RPMI7951 (cell line): ENCODE measurements around the gene TCFL5. TPM values are rescaled to one million over a fixed set of nuclear protein-coding genes. Genes with fewer than 3 reads are reported as not detected.

Source experiments
- DNase-seq: peaks from one replicate; pipeline ENCODE4 v3.0.0-alpha.2; 2012; ENCODE audit warnings: low read depth
- total RNA-seq: library from RNA; depleted of rRNA; stranded (reverse); fragments of >200 nt; shearing (Covaris generic); gene quantifications from 2 replicates; pipeline ENCODE4 v1.2.3, GENCODE V29; 2014

Gene TCFL5
- total RNA-seq, 1 experiment from 2014 or later, result 13.7 TPM

DNA sequence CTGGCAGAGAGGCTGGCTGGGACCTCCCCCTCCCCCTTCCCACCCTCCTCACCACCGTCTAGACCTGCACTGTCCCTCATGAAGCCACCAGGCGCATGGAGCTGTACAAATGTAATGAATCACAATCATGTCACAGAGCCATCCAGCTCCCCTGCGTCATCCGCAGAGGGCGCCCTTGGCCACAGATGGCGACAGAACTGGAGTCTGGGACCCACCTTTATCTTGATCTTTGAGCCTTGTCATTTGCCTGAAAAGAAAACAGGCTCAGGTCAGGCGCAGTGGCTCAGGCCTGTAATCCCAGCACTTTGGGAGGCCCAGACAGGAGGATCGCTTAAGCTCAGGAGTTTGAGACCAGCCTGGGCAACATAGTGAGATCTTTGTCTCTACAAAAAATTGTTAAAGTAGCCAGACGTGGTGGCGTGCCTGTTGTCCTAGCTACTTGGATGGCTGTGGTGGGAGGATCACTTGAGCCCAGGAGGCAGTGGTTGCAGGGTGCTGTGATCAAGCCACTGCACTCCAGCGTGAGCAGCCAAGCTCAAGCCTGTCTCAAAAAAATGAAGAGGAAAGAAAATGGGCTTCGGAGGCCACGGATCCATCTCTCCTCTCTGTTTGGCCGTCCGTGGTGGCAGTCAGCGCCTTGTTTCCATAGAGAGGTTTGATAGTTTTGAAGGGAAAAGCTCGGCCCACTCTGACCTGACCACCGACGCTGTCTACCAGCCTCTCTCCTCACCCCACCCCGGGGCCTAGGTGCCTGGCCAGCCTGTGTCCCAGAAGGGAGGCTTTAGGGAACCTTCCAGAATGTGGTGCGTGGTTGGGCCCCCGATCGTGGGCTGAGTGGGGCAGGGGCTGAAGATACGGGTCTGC, 38.6 kb downstream of the TCFL5 start:
- DNase-seq, result peak; percentile 51

DNA sequence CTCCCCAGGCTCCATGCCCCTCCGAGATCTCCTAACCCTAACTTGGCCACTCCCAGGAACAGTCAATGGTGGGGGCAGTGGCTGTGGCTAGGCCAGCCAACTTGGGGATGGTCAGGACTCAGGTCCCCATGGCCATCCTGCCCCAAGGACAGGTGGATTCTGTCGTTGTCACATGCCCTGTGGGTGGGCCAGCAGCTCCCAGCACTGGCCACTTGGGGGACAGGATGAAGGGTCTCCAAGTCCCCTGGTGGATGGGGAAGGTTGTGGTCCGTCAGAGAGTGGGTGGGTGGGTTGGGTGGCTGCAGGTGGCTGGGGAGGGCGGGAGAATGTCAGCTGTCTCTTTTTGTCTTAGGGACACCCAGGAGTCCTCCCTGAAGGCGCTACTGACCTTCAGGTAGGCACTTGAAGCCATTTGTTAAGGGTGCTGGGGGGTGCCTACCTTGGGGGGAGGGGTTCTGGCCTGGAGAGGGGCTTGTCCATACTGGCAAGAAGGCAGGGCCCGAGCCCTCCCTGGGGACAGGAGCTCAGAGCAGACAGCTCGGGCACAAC, 39.3 kb downstream of the TCFL5 start:
- DNase-seq, result no peak

DNA sequence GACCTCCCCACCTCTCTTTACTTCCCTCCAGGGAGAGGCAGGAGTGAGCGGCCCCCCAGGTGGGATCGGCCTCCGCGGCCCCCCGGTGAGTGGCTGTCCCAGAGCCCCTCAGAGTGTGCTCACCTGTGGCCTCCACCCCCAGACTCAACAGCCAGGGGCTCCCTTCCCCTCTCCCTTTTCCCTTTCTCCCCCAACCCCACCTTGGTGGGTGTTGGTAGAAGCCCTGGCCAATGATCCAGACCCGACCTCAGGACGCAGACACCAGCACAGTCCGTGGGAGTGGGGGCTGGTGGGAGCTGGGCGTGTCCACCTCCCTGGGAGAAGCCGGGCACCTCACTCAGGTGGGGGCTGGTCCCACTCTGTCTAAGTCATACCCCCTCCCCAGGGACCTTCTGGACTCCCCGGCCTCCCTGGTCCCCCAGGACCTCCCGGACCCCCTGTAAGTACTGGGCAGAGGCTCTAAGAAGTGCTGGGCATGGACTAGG, 39.9 kb downstream of the TCFL5 start:
- DNase-seq, result no peak

DNA sequence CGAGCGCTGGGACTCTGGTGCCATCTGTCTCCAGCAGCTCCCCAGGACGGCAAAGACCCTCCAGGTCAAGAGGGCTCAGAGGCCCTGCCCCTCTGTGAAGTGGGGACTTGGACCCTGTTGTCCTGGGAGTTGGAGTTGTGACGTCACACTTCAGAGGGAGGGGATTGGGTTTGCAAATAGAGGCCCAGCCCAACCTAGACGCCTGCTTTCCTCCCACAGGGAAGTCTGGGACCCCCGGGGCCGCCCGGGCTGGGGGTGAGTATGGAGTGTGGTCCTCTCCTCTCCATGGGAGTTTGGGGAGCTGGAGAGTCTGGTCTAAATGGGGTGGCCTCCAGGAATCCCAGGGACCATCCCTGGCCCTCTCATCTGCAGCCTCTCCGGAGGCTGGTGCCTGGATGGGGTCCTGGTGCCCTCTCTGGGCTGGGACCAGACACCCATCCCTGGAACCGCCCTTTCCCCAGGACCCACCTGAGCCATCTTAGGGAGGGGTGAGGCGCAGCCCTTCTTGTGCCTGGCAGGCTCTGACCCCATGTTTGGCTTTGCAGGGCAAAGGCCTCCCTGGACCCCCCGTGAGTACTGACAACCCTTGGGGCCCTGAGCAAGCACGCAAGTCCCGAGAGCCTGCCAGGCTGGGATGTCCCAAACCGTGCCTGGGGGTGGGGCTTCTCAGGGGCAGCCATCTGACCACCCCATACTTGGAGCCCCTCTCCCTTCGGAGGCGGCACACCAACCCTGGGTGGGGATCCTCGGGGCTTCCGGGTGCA, 40.5 kb downstream of the TCFL5 start:
- DNase-seq, result no peak

DNA sequence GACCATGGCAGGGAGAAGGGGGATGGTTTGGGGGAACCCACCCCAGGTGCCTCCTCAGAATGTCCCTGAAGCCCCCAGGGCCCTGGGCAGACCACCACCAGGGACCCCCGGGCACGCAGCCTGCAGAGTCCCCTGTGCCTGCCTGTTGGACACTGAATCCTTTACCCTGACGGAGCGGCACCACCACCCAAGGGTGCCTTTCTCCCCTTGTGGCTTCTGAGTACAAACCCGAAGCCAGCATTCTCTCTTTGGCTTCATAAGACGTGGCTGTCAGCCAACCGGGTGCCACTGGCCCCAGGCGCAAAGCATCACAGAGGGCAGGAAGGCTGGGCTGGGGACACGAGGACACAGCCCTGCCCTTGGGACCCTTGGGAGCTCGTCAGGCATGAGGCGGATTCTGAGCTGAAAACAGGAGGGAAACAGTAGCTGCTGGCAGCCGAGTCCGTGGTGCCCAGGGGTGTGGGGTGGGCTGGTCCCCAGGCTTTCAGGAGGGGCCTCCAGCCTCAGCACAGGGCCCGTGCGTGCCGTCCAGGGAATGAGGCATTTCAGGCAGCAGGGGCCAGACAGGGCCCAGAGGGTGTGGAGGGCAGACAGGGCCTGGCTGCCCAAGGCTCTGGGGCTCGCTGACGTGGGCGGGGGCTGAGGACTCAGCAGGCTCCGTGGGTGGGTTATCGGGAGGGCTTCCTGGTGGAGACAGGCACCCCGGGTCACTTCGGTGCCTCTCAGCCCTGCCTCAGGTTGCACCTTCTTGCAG, 41.2 kb downstream of the TCFL5 start:
- DNase-seq, result no peak

DNA sequence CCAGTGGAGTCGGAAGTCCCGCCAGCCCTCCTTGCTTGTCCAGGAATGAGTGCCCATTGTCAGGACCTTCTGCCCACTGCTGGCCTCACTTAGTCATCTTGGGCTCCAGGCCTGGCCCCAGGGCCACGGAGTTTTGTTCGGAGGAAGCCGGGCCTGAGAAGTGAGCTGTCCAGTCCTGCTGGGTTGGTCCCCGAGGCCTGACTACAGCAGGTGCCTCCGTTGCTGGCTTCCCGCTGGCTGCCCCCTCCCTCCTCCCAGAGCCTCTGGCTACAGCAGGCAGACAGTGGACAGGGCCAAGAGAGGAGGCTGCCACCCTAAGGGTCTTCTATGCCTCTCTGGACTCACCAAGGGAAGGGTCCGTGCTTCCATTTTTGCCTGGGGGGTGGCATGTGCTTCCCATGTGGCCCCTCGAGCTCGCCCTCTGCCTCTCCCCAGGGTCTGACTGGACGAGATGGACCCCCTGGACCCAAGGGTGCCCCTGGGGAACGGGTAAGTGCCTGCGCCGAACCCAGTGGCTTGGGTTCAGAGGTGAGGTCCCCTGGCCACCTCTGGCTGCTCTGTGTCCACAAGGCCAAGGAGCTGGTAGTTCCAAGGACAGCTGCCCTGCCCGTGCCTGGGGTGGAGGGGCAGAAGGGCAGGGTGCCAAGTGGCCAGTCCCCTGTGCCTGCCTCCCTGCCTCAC, 42.0 kb downstream of the TCFL5 start:
- peak; percentile 78 for DNase-seq

DNA sequence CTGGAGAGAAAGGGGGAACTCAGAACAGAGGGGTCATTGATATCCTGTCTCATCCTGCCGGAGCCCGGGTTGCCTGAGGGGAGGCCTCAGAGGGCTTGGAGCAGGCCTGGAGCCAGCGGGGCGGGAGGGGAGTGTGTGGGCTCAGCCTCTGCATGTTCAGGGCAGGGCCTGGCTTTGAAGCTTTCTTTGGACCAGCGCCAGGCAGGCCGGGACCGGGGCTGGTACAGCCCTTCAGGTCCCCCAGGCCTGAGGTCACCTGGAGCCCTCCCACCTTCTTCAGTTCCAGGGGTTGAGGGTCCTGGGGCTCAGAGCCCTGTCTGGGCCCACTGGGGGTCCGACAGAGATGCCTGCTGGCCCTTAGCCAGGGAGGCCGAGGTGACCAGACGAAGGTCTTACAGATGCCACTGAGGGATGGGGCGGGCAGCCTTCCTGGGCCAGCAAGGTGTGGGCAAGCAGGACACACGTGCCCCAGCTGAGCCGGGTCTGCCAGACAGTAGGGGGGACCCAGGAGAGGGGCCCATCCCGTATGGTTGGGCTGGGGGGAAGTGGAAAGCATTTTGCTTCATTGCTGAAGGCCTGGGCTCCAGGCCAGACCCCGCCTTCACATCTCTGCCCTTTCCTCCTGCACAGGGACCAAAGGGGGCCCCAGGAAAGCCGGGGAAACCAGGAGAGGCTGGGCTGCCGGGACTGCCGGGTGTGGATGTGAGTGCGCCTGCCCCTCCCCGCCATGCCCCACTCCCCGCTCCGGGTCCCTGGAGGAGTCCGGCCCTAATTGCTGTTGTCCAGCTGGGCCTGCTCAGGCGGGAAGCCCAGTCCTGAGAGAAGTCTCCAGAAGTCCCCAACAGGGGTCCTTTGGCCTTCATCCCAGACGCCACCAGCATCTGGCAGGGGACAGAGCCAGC, 42.8 kb downstream of the TCFL5 start:
- DNase-seq, result peak; percentile 70

DNA sequence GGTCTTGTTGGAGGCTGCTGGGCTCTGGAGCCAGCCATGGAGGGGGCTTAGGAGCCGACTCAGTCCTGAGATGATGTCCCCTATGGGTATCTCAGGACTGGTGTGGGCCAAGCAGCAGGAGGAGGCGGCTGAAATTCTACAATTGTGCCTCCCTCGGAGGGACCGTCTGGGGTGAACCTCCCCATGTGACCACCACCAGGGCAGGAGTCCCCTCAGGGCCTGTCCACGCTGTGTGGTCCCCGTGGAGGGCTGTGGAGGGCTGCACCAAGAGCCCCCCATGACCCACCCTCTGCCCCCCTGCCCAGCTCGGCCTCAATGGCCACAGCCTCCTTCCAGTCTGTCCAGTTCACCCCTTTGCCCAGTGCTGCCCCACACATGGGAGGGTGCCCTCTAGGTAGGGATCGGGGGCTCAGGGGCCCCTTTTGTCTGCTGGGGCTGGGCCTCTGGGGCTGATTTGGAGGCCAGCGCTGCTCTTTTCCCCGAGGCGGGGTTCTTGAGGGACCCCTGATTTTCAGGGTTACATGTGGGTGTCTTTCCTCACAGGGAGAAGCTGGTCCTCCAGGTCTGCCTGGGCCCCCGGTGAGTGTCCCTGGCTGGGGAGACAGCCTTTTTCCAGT, 43.5 kb downstream of the TCFL5 start:
- DNase-seq, result no peak

DNA sequence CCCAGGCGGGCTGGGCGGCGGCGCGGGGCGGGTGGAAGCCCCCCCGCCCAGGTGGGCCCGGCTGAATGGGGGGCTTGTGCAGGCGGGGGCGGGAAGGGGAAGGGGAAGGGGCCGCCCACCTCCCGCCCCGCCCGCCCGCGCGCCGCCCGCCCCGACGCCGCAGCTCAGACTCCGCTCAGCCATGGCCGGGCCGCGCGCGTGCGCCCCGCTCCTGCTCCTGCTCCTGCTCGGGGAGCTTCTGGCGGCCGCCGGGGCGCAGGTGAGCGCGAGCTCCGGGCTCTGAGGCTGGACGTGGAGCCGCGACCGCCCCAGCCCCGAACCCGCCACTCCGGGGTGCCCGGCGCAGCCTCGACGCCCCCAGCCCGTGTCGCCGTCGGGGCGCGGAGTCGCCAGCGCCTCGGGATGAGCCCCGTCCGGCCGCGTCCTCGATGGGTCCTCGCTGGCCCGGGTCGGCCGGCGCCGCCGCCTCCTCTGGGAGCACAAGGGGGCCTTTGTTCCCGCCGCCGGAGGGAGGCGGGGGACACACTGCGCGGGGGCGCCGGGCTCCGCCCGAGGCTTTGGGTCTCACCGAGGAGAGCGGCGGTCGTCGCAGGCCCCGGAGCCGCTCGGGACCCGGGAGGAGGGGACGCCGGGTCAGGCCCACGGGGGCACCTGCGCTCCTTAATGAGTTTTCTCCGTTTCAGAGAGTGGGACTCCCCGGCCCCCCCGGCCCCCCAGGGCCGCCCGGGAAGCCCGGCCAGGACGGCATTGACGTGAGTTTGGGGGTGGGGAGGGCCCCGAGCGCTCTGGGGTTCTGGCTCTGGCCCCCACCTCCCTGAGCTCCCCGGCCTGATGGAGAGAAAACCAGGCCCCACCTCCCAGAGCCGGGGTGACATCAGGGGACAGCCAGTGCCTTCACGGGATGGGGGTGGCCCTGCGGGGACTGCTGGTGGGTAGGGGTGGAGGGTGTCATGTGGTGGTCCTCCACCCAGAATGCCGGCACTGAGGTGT, 44.4 kb downstream of the TCFL5 start, which contains the start of gene COL9A3:
Gene COL9A3 (plus strand): TSS at position 167 of the 990 bp plus-strand sequence. CDS start 15 bp downstream, at position 182.
- DNase-seq, result no peak

DNA sequence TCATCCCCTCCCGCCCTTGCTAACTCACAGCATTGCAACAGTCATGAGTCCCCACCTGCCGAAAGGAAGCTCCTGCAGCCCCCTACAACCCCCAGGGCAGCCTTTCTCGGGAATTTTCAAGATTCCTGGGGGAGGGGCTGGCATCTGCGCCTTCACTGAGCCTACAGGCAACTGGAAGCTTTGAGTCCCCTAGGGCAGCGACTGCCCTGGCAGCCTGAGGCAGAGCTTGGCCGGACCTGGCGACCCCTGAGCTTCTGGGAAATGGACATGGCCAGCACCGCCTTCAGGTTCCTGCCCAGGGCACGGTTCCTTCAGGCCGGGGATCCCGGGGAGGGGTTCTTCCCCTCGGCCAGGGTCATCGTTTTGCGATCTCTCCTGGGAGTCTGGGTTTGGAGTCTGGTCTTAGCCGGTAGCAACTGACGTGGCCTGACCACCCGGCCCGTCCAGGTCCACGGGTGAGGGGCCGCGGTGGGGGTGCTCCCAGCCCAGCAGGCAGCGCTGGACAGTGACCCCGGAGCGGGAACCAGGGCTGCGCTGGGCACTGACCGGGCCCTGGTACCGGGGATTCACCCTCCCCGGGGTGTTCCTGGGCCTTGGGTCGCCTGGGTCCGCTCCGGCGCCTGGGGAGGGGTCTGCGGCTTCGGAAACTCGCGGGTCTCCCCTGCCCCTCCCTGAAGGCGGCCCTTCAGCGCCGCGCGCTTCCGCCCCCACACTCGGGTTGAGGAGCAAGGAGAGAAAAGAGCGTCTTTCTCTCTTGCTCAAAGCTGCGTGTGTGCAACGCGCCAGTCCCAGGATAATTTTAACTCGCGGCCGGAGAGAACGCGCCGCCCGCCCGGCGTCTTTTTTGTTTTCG, 45.4 kb downstream of the TCFL5 start:
- DNase-seq, result peak; percentile 44

DNA sequence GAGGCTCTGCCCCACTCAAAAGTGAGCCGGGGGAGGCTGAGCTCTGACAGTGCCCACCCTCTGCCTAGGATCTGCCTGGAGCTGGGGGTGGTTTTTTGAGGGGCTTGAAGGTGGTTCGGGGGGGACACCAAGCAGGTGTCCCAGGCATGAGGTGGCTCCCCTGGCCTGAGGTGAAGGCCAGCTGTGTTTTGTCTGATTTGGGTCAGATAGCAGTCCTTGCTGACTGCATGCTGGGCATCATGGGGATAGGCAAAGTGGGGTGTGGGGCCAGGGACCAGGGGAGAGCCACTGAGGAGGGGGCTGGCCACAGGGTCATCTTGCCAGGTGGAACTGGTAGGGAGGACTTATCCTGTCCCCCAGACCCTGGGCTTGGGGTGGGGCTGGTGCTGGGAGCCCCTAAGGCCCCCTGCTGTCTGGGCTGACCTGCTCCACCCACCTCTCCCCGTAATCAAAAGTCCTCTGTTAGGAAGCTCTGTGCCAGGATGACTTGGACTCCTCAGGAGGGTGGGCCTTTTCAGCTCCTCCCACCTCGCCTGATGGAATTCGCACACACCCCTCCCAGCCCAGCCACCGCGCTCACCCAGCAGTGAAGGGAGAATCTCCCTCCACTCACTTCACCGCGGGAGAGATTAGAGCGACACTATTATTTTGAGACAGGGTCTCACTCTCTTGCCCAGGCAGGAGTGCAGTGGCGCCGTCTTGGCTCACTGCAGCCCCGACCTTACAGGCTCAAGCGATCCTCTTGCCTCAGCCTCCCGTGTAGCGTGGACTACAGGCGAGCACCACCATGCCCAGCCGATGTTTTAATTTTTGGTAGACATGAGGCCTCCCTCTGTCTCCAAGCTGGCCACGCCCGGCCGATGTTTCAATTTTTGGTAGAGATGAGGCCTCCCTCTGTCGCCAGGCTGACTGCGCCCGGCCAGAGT, 46.3 kb downstream of the TCFL5 start:
- peak; percentile 61 for DNase-seq

DNA sequence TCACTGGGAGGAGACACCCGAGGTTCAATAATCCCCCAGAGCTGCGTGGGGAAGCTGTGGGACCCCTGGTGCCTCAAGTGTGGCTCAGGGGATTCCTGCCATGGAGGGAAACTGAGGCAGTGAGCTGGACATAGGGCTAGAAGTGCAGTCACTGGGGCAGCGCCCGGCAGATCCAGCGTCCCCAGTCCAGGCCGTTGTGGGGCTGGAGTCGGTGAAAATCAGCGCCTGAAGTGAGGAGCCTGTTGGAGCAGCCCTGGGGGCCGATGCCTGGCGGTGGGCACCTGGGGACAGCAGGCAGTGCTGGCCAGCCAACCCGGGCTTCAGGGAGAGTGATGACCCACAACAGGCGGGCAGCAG, 46.9 kb downstream of the TCFL5 start:
- no peak for DNase-seq

DNA sequence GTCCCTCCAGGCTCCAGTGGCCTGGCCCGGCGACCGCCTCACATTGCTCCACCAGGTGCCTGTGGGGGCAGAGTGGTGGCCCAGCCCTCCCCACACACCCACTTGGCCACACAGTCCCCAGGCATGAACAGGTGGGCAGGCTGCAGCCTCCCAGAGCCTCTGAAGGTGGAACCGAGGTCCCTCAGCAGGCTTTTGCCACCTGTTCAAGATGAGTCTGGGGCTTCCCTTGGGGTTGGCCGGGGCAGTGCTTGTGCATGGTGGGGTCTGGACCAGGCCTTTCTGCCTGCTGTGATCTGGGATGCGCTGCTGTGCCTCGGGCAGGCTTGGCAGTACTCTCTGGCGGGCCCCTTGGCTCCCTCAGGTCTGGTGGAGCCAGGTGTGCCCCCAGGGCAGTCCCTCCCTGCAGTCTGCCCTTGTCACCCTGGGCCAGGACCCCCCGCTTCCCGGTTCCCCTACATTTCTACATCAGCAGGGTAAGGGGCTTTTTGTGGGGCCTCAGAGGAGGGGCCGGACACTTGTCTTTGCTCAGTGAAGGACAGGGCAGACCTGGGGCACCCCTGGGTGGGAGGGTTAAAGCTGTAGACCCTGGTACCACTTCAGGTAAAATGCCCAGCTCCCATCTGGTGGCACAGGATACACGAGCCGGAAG, 47.4 kb downstream of the TCFL5 start:
- DNase-seq, result no peak

DNA sequence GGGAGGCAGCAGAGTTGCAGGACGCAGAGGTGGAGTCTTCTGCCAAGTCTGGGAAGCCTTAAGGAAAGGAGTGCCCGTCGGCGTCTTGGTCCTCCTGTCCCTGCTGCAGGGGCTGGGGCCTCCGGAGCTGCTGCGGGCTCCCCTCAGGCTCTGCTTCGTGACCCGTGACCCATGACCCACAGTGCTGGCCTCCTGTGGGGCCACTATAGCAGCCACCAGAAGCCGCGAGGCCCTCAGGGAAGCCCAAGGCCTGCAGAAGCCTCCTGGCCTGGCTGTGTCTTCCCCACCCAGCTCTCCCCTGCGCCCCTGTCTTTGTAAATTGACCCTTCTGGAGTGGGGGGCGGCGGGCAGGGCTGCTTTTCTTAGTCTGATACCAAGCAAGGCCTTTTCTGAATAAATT, 48.0 kb downstream of the TCFL5 start:
- DNase-seq, result no peak

DNA sequence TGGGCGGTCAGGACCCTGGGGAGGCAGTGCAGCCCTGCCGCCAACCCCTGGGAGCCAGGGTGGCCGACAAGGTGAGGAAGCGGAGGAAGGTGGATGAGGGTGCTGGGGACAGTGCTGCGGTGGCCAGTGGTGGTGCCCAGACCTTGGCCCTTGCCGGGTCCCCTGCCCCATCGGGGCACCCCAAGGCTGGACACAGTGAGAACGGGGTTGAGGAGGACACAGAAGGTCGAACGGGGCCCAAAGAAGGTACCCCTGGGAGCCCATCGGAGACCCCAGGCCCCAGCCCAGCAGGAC, 48.8 kb downstream of the TCFL5 start:
- DNase-seq, result no peak
